ENCODE results near the gene CENPB.
"Not testable (repeated sequence)": the region's sequence is repeated elsewhere in the genome, so short reads cannot be mapped to it uniquely, and the experiment has no call there.

CENPB gene

DNA sequence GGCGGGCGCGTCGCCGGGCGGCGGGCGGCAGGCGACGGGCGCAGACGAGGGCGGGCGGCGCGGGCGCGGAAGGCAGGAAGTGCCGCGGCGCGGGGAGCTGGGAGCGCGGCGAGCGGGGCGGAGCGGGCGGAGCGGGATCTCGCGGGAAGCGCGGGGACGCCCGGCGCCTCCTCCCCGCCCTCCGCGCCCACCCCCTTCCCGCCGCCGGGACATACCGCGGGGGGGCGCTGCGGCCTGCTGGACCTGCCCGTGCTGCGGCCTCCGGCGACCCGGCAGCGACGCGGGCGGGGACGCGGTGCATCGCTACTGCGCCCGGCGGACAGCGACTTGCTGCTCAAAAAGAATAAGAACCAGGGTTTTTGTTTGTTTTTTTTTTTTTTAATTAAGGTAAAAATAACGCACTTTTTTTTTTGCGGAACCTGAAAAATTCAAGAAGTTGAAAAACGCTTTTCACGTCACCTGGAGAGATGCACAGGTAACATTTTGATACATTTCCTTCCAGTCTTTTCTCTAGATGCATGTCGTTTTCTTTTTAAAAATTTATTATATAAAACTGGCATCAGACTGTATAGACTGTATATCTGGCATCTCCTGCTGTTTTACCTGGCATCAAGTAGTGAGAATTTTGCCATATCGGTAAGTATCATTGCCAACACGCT, at the start of gene CENPB:
Gene CENPB (minus strand): TSS at position 76 of the 659 bp plus-strand sequence. CDS start 257 bp downstream, outside the sequence.
- peak; percentile 83 to 93 for DNase-seq

- DNase-seq: no peak
Measured at GRCh38 chr20:3836132-3836531, 49.6 kb upstream of the CENPB start.

- not testable (repeated sequence) for DNase-seq
Measured at GRCh38 chr20:3829891-3830290, 43.4 kb upstream of the CENPB start.

GRCh38 chr20:3828798-3829197, 42.3 kb upstream of the CENPB start:
- DNase-seq: no peak

DNA sequence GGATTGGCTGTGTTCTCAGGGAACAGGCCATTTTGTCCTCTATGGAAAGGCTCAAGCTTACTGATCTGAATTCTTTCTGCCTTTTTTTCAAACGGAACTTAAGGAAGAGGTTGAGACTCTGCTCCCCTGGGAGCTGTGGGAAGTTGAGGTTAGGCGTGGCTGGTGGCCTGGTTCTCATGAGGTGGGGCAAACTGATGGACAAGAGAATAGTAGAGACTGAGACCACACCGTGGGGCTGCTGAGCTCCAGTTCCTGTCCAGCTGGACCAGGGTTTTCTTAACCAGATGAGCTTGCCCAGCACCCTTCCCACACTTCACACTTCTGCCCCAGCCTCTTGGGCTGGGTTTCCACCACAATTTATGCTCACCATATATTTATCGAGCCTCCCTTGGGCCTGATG, 39.9 kb upstream of the CENPB start:
- no peak for DNase-seq

GRCh38 chr20:3825526-3825925, 39.0 kb upstream of the CENPB start:
- DNase-seq: no peak

GRCh38 chr20:3823881-3824280, 37.3 kb upstream of the CENPB start:
- DNase-seq: no peak

DNA sequence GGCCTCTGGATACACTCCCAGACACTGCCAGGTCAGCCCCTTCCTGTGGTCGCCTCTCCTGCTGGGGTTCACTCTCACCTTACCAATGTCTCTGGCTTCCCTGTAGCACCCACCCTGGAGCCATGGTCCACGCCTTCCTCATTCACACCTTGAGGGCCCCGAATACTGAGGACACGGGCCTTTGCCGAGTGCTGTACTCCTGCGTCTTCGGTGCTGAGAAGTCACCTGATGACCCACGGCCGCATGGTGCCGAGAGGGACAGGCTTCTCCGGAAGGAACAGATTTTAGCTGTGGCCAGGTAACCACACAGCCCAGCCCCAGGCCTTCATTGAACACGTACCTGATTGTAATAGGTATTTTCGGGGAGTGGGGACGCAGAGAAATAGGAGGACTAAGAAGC, 35.5 kb upstream of the CENPB start:
- no peak for DNase-seq

- DNase-seq: no peak
Measured at GRCh38 chr20:3820901-3821727, 34.6 kb upstream of the CENPB start.

DNA sequence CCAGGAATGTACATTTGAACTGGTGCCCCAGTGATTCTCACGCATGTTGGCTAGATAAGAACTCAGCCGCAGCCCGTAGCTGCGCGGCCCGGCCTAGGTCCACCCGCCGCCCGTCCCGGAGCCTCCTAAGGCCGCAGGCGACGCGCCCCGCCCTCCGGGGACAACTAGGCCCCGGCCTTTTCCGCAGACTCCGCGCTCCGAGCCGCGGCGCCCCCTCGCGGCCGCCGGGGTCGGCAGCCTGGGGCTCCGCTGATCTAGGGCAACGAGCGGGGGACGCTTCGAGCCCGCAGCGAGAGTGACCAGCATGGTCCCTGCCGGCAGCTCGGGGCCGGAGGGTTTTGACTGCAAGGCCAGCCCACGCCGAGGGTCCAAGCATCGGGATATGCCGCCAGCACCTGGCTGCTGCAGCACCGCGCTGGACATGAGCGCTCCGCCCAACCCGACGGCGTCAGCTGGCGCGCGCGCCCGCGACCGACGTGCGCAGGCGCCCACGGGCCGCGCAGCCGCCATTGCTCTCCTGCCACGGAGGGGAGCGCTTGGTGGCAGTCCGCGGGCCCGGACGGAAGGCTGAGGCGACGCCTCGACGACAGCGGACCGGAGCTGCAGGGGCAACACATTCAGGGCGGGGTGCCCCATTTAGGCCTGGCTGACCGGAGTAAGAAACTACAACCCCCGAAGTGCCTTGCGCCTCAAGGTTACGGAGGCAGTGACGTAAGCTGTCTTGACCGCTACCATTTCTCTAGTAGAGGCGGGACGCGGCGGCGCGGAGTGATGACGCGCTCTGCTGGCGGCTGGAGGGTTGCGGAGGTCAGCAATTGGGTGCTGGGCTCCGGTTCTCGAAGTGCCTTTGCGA, 33.7 kb upstream of the CENPB start, which contains the start of gene AP5S1:
Gene AP5S1 (plus strand): TSS at position 500 of the 853 bp plus-strand sequence. CDS start 1,571 bp downstream, outside the sequence.
- peak; percentile 85 to 86 for DNase-seq

DNA sequence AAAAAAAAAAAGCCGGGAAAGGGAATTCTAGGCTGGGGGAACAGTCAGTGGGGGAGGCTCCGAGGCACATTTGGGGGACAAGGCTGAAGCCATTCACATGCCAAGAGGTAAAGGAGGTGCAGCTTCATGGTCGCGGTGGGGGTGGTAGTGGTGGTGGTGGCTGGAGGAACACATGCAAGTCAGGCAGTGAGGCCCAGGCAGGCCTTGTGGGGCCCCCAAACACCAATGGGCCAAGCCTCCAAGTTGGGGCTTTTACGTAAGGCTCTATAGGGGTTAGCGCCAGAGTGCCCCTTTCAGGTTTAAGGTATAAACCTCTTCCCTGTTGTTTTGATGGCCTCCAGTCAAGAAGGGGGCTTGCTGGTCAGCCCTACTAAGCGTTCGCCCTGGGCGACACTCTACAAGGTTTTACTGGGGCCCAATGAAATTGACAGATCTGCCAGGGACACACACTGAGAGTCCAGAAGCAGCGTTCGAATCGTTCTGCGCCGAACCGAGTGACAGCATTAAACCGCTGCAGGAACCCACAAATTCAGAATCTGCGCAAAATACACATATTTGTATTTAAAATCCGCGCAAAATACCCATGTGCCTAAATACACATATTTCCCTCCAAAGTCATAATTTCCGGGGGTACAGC, 33.0 kb upstream of the CENPB start:
- DNase-seq: no peak

DNA sequence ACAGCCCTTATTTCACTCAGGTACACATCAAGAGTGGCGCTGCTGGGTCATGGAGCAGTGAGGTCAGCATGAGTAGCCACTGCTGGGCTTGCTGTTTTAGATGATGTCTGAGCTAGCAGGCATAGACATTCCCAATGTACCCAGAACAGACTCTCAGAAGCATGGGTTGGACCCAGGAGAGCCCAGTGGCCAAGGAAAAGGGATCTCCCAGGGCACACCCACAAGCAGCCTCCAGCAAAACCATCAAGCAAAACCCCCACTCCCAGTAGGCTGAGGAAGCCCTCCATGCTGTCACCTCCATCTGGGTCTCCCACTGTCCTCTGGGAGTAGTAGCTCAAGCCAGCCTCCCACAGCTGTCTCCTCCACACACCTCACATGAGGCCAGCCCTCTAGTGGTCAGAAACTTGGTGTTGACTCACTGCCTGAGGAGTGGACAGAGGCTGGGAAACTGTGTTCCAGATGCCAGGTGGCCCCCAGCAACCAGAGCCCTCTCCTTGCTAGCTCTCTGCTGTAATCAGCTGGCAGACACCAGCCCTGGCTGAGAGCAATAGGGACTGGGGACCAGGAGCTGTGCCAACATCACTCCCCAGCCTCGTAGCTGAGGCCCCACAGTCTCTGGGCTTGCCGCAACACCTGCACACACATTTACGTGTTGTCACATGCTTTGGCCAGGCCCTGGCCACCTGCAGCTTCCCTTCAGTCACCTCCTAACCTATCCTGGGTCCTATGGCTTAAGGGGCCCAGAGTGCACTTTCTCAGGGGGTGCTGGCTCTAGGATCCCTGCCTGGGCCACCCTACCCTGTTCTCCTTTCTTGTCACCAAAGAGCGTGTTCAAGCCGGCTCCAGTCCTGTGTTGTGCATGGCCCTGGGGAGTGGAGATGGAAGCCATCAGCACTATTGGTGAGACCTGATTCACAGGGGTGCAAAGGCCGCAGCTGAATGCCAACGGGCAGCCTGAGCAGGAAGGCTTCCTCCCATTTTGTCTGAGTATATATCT, 31.9 kb upstream of the CENPB start:
- no peak for DNase-seq

GRCh38 chr20:3815703-3816315, 29.3 kb upstream of the CENPB start:
- no peak for DNase-seq

DNA sequence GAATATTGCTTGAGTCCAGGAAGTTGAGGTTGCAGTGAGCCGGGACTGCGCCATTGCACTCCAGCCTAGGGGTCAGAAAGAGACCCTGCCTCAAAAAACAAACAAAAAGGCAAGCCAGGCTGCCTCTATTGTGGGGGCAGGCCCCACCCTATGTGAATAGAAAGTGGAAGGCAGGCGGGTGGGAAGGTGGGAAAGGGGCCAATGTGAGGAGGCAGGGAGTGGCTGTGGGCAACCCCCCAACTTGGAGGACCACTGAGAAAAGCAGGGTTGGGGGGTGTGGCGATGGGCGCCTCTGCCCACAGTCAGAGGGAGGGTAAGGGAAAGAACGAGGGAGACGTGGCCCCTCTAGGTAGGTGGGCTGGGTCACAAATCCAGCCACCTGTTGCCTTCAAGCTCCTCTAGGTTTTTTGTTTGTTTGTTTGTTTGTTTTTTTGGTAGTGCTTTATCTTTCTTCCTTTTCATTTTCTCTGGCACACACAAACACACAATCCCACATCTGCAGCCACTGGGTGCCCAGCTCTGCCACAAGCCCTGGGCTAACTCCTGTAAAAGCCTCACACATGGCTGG, 28.5 kb upstream of the CENPB start:
- DNase-seq: no peak

GRCh38 chr20:3813848-3814581, 27.5 kb upstream of the CENPB start:
- no peak for DNase-seq

- DNase-seq: no peak
Measured at GRCh38 chr20:3812975-3813847, 26.7 kb upstream of the CENPB start.

GRCh38 chr20:3812259-3812681, 25.7 kb upstream of the CENPB start:
- DNase-seq: no peak

GRCh38 chr20:3811467-3812258, 25.1 kb upstream of the CENPB start:
- peak; percentile 91 to 96 for DNase-seq
